Endothelial cell of umbilical vein (primary cell): ENCODE data around the gene HECW1. TPM values are rescaled to one million over a fixed set of nuclear protein-coding genes. Genes with fewer than 3 reads are reported as not detected.

Source experiments
- BruUV-seq: library from RNA; stranded (reverse); fragments of 400-500 nt; replicated peaks from 2 replicates; lab custom pipeline; 2021; lab: Mats Ljungman, UMichigan
- CTCF ChIA-PET: fragments of 300-600, 350-600 bp; sonication (Branson Sonifier 250); formaldehyde crosslinking; loops from one replicate; lab custom pipeline; 2021; ENCODE audit warnings: antibody characterized with exemption, inconsistent platforms; lab: Charles Lee
- POLR2A ChIA-PET: fragments of 300-600, 350-600 bp; sonication (Branson Sonifier 250); formaldehyde crosslinking; loops from one replicate; lab custom pipeline; 2021; ENCODE audit warnings: antibody characterized with exemption, inconsistent platforms; lab: Charles Lee
- DNase-seq: peaks from one replicate; pipeline ENCODE4 v3.0.0-alpha.2; 2011; ENCODE audit warnings: low read depth, low spot score
- FAIRE-seq: peaks from 2 replicates; lab custom pipeline; 2011; peaks lifted over from hg19 to GRCh38; lab: Jason Lieb, UNC
- H2AFZ ChIP-seq: 2 replicates; pipeline ENCODE4 v1.6.0; 2012; ENCODE audit warnings: low read depth, low read length, control low read depth, inconsistent platforms
- H3K27ac ChIP-seq: 2 replicates; pipeline ENCODE4 v1.5.1; 2011; ENCODE audit warnings: low read depth, mild to moderate bottlenecking, control low read depth, low read length, moderate library complexity; ENCODE audit not compliant: insufficient read depth
- H3K27me3 ChIP-seq, 2 experiments: 2 replicates each; pipeline versions ENCODE4 v1.6.0 to v1.6.1; 2011; ENCODE audit warnings: low read length in 2 of 2, mixed read lengths in 1 of 2; ENCODE audit not compliant: control insufficient read depth in 2 of 2, insufficient read depth in 2 of 2
- H3K36me3 ChIP-seq, 2 experiments: 2 replicates in 1 of 2; 3 replicates in 1 of 2; pipeline ENCODE4 v1.5.1; 2011; ENCODE audit warnings: low read length in 2 of 2, mild to moderate bottlenecking in 1 of 2, moderate library complexity in 1 of 2; ENCODE audit not compliant: control insufficient read depth in 2 of 2, insufficient read depth in 2 of 2; ENCODE audit errors: extremely low read depth in 1 of 2
- H3K4me1 ChIP-seq: 3 replicates; pipeline ENCODE4 v1.5.1; 2011; ENCODE audit warnings: mild to moderate bottlenecking, low read length; ENCODE audit not compliant: control insufficient read depth, insufficient read depth; ENCODE audit errors: extremely low read depth
- H3K4me2 ChIP-seq: 2 replicates; pipeline ENCODE4 v1.6.1; 2011; ENCODE audit warnings: low read length, control low read depth, mixed read lengths; ENCODE audit not compliant: insufficient read depth
- H3K4me3 ChIP-seq, 3 experiments: fragments of 200-600 bp in 1 of 3; sonication (generic), shearing (Covaris generic) in 1 of 3; replicated peaks in 1 of 3; 2 replicates each; pipeline ENCODE4 v1.5.1; 2011 to 2016; ENCODE audit warnings: control low read depth in 3 of 3, low read length in 3 of 3, mild to moderate bottlenecking in 2 of 3, inconsistent platforms in 1 of 3, low read depth in 1 of 3, moderate library complexity in 1 of 3; ENCODE audit not compliant: insufficient read depth in 1 of 3
- H3K79me2 ChIP-seq: 2 replicates; pipeline ENCODE4 v1.6.0; 2012; ENCODE audit warnings: low read length, inconsistent platforms; ENCODE audit not compliant: control insufficient read depth, insufficient read depth
- H3K9ac ChIP-seq: replicated peaks from 2 replicates; pipeline ENCODE3; 2011; ENCODE audit warnings: low read length, control low read depth; ENCODE audit not compliant: insufficient read depth; ENCODE audit errors: extremely low read depth
- H3K9me1 ChIP-seq: replicated peaks from 3 replicates; pipeline ENCODE4 v1.6.0; 2011; ENCODE audit warnings: mild to moderate bottlenecking, low read length; ENCODE audit not compliant: control insufficient read depth, insufficient read depth; ENCODE audit errors: extremely low read depth
- H3K9me3 ChIP-seq: replicated peaks from 2 replicates; pipeline ENCODE4 v1.5.1; 2012; ENCODE audit warnings: low read length, inconsistent platforms; ENCODE audit not compliant: control insufficient read depth, insufficient read depth
- H4K20me1 ChIP-seq: replicated peaks from 2 replicates; pipeline ENCODE3; 2011; ENCODE audit warnings: mild to moderate bottlenecking, low read length; ENCODE audit not compliant: control insufficient read depth, insufficient read depth; ENCODE audit errors: extremely low read depth
- EZH2 ChIP-seq: IDR thresholded peaks from 2 replicates; pipeline ENCODE4 v1.6.1; 2012; ENCODE audit warnings: borderline replicate concordance, low read depth, mild to moderate bottlenecking, moderate library complexity, low read length, inconsistent platforms; ENCODE audit not compliant: severe bottlenecking
- FOS ChIP-seq: IDR thresholded peaks from 2 replicates; pipeline ENCODE4 v1.6.1; 2011; ENCODE audit warnings: mild to moderate bottlenecking, low read length, moderate library complexity, borderline replicate concordance; ENCODE audit not compliant: insufficient read depth
- GATA2 ChIP-seq: IDR thresholded peaks from 2 replicates; pipeline ENCODE4 v1.7.0; 2011; ENCODE audit warnings: low read depth, mild to moderate bottlenecking, moderate library complexity, mixed read lengths, low read length; ENCODE audit not compliant: insufficient read length, insufficient read depth
- JUN ChIP-seq: IDR thresholded peaks from 2 replicates; pipeline ENCODE4 v1.6.1; 2011; ENCODE audit warnings: borderline replicate concordance, low read depth; ENCODE audit not compliant: insufficient read length, insufficient read depth
- MYC ChIP-seq: IDR thresholded peaks from one replicate; pipeline ENCODE4 v1.6.1; 2011; ENCODE audit warnings: mild to moderate bottlenecking, low read depth, low read length
- POLR2A ChIP-seq: IDR thresholded peaks from 2 replicates; pipeline ENCODE4 v1.6.1; 2012; ENCODE audit warnings: low read depth, mild to moderate bottlenecking, control low read depth, low read length
- POLR2AphosphoS5 ChIP-seq: IDR thresholded peaks from 2 replicates; pipeline ENCODE4 v1.6.1; 2012; ENCODE audit warnings: low read depth, mild to moderate bottlenecking, control low read depth, low read length, moderate library complexity; ENCODE audit not compliant: insufficient read depth
- dilution Hi-C: fragments of 300-500 bp; cut with MboI; formaldehyde crosslinking; loops from one replicate; pipeline ENCODE4 v1.15.0; 2019; ENCODE audit warnings: low sequenced_read_pairs; ENCODE audit not compliant: extremely low pct_ligation_motif_present
- intact Hi-C: fragments of 100-400 bp; cut with micrococcal nuclease; formaldehyde crosslinking; loops from one replicate; pipeline ENCODE4 v1.10.0; 2022
- polyA plus RNA-seq, 4 experiments: library from polyadenylated mRNA; depleted of rRNA in 3 of 4; stranded (reverse) in 3 of 4; unstranded in 1 of 4; fragments of >200 nt; gene quantifications; 2 replicates each; pipeline versions ENCODE4 v1.2.1 to v1.2.3, GENCODE V29; 2011 to 2012; ENCODE audit warnings: missing spikeins in 1 of 4
- total RNA-seq: library from RNA; stranded (reverse); gene quantifications from 2 replicates; pipeline ENCODE4 v1.2.3, GENCODE V29; 2021
- TF ChIP-seq, protein P1 (sequence below): IDR thresholded peaks from 2 replicates; pipeline ENCODE4 v1.6.1; 2011; ENCODE audit not compliant: insufficient read depth, insufficient read length
- TF ChIP-seq, protein P2 (sequence below), 2 donors: IDR thresholded peaks; 1 replicate in 1 of 2; 2 replicates in 1 of 2; pipeline ENCODE4 v1.5.1; 2011; ENCODE audit warnings: low read length in 2 of 2, mild to moderate bottlenecking in 2 of 2, moderate library complexity in 2 of 2, control low read depth in 1 of 2, inconsistent platforms in 1 of 2, low read depth in 1 of 2; ENCODE audit not compliant: insufficient read depth in 1 of 2; ENCODE audit errors: extremely low read depth in 1 of 2

Gene HECW1
- total and polyA plus RNA-seq, 2 donors (not counting 3 experiments of a cell fraction or from before 2014, with no cell fraction given) = not detected

GRCh38 chr7:43463401-43463980, 351.0 kb downstream of the HECW1 start:
- peak; percentile 12 for FAIRE-seq
- no peak overlapping the region for H3K4me2 ChIP-seq

More at GRCh38 chr7:43463401-43463980, 351.0 kb downstream of the HECW1 start:
- no peak overlapping the region for H3K9ac ChIP-seq
- CTCF ChIA-PET = interaction anchor here (1.8 kb wide), 1 partner anchor 24 kb away, joined by 5 read pairs; no protein-coding TSS in a partner anchor
- H3K36me3 ChIP-seq = no peaks in the 10 kb centered on the region
- H3K79me2 ChIP-seq = no peaks in the 10 kb centered on the region
- POLR2A ChIA-PET = no interaction called here
- TF ChIP-seq JUN (no peak), MYC (no peak), EZH2 (no peak), GATA2 (no peak), FOS (no peak), POLR2A (no peak), POLR2AphosphoS5 (no peak)
- TF ChIP-seq, protein P1, sequence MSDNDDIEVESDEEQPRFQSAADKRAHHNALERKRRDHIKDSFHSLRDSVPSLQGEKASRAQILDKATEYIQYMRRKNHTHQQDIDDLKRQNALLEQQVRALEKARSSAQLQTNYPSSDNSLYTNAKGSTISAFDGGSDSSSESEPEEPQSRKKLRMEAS = no peak
- TF ChIP-seq, protein P2, sequence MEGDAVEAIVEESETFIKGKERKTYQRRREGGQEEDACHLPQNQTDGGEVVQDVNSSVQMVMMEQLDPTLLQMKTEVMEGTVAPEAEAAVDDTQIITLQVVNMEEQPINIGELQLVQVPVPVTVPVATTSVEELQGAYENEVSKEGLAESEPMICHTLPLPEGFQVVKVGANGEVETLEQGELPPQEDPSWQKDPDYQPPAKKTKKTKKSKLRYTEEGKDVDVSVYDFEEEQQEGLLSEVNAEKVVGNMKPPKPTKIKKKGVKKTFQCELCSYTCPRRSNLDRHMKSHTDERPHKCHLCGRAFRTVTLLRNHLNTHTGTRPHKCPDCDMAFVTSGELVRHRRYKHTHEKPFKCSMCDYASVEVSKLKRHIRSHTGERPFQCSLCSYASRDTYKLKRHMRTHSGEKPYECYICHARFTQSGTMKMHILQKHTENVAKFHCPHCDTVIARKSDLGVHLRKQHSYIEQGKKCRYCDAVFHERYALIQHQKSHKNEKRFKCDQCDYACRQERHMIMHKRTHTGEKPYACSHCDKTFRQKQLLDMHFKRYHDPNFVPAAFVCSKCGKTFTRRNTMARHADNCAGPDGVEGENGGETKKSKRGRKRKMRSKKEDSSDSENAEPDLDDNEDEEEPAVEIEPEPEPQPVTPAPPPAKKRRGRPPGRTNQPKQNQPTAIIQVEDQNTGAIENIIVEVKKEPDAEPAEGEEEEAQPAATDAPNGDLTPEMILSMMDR (IDR thresholded peaks at IDR 0.05; ENCODE audit: extremely low read depth in 1 of 2, insufficient read depth in 1 of 2, low read depth in 1 of 2, low read length in 2 of 2) = no peak
- H3K27ac ChIP-seq = no peak overlapping the region
- dilution Hi-C loops = no loop called here
- DNase-seq = no peak
- no peak overlapping the region for H3K4me3 ChIP-seq
- no peaks in the 10 kb centered on the region for H3K4me1 ChIP-seq
- no peaks in the 10 kb centered on the region for H3K9me1 ChIP-seq
- no peaks in the 10 kb centered on the region for H3K27me3 ChIP-seq
- no peaks in the 10 kb centered on the region for H3K9me3 ChIP-seq
- H4K20me1 ChIP-seq = no peaks in the 10 kb centered on the region
- BruUV-seq = no TSS peak
- no peak overlapping the region for H2AFZ ChIP-seq
- intact Hi-C loops = no loop called here
